Caco-2 (cell line): ENCODE results near the gene ATP8A1. TPM values are rescaled to one million over a fixed set of nuclear protein-coding genes. Genes with fewer than 3 reads are reported as not detected.
A peak's percentile ranks its signal among the peaks of the same experiment; 100 is the strongest.

ENCODE experiments used
- BruUV-seq: library from RNA; stranded (reverse); fragments of 400-500 nt; replicated peaks from 2 replicates; lab custom pipeline; 2021; lab: Mats Ljungman, UMichigan
- CTCF ChIA-PET: fragments of 300-600 bp; sonication (Branson Sonifier 250); formaldehyde crosslinking; loops from one replicate; lab custom pipeline; 2022; ENCODE audit warnings: antibody characterized with exemption; lab: Charles Lee
- POLR2A ChIA-PET: fragments of 300-600 bp; sonication (Branson Sonifier 250); formaldehyde crosslinking; loops from one replicate; lab custom pipeline; 2022; ENCODE audit warnings: antibody characterized with exemption; lab: Charles Lee
- DNase-seq, 2 experiments: peaks; one replicate each; pipeline versions ENCODE4 v3.0.0 to v3.0.0-alpha.2; 2020 to 2022
- H3K27me3 ChIP-seq: replicated peaks from 2 replicates; pipeline ENCODE4 v1.6.0; 2011; ENCODE audit warnings: low read length; ENCODE audit not compliant: control insufficient read depth, insufficient read depth
- H3K36me3 ChIP-seq: 2 replicates; pipeline ENCODE4 v1.5.1; 2011; ENCODE audit warnings: low read length; ENCODE audit not compliant: control insufficient read depth, insufficient read depth
- H3K4me1 ChIP-seq: fragments of 250-450 bp; sonication (Bioruptor Pico); 2 replicates; pipeline ENCODE4 v1.5.1; 2020; ENCODE audit warnings: mild to moderate bottlenecking
- H3K4me3 ChIP-seq: 2 replicates; pipeline ENCODE4 v1.5.1; 2011; ENCODE audit warnings: low read depth, mild to moderate bottlenecking, control low read depth, low read length
- H3K9me3 ChIP-seq: fragments of 250-450 bp; sonication (Bioruptor Pico); 2 replicates; pipeline ENCODE4 v1.5.1; 2020; ENCODE audit warnings: mild to moderate bottlenecking, moderate library complexity
- H3K27ac Mint-ChIP-seq: one replicate; pipeline ENCODE4 v1.8.0; 2022; ENCODE audit warnings: mixed read lengths; ENCODE audit not compliant: unreplicated experiment
- H3K27me3 Mint-ChIP-seq: one replicate; pipeline ENCODE4 v1.8.0; 2022; ENCODE audit warnings: mixed read lengths; ENCODE audit not compliant: insufficient read depth, unreplicated experiment
- H3K36me3 Mint-ChIP-seq: one replicate; pipeline ENCODE4 v1.8.0; 2022; ENCODE audit warnings: mild to moderate bottlenecking, mixed read lengths; ENCODE audit not compliant: insufficient read depth, unreplicated experiment
- H3K4me1 Mint-ChIP-seq: one replicate; pipeline ENCODE4 v1.8.0; 2022; ENCODE audit warnings: low read depth, mixed read lengths; ENCODE audit not compliant: unreplicated experiment
- H3K4me3 Mint-ChIP-seq: one replicate; pipeline ENCODE4 v1.8.0; 2022; ENCODE audit warnings: mild to moderate bottlenecking, moderate library complexity, mixed read lengths; ENCODE audit not compliant: unreplicated experiment
- H3K9me3 Mint-ChIP-seq: one replicate; pipeline ENCODE4 v1.8.0; 2022; ENCODE audit warnings: mixed read lengths; ENCODE audit not compliant: unreplicated experiment
- CTCF ChIP-seq, 2 experiments: fragments of 200-600 bp in 1 of 2; IDR thresholded peaks; 1 replicate in 1 of 2; 2 replicates in 1 of 2; pipeline versions ENCODE4 v1.5.1 to v1.8.0; 2011 to 2022; ENCODE audit warnings: antibody characterized with exemption in 1 of 2, control low read depth in 1 of 2, inconsistent platforms in 1 of 2, low read depth in 1 of 2, low read length in 1 of 2, mild to moderate bottlenecking in 1 of 2, moderate library complexity in 1 of 2; ENCODE audit not compliant: insufficient read depth in 1 of 2, severe bottlenecking in 1 of 2, unreplicated experiment in 1 of 2
- intact Hi-C: fragments of 100-400 bp; cut with micrococcal nuclease; formaldehyde crosslinking; loops from one replicate; pipeline ENCODE4 v1.10.0; 2022; ENCODE audit not compliant: unreplicated experiment
- total RNA-seq: library from RNA; stranded (reverse); gene quantifications from 2 replicates; pipeline ENCODE4 v1.2.3, GENCODE V29; 2022

Gene ATP8A1
- total RNA-seq, 1 experiment from 2014 or later, result 9.3 TPM

- Mint-ChIP-seq H3K36me3 (no peaks in the 10 kb centered on the region), H3K27ac (no peak overlapping the region), H3K4me3 (no peak overlapping the region), H3K27me3 (no peaks in the 10 kb centered on the region), H3K4me1 (peaks cover 21% of the 10 kb centered on the region), H3K9me3 (no peaks in the 10 kb centered on the region)
- no TSS peak for BruUV-seq
- H3K4me1 ChIP-seq, result peaks cover 36% of the 10 kb centered on the region
- CTCF ChIA-PET, result no interaction called here
- intact Hi-C loops, result no loop called here
- H3K4me3 ChIP-seq, result no peak overlapping the region
- no peaks in the 10 kb centered on the region for H3K27me3 ChIP-seq
- POLR2A ChIA-PET, result no interaction called here
- no peak for DNase-seq
- H3K36me3 ChIP-seq, result no peaks in the 10 kb centered on the region
- no peaks in the 10 kb centered on the region for H3K9me3 ChIP-seq
- TF ChIP-seq CTCF (IDR thresholded peaks at IDR 0.05; ENCODE audit: insufficient read depth in 1 of 2, low read depth in 1 of 2, low read length in 1 of 2, severe bottlenecking in 1 of 2, unreplicated experiment in 1 of 2), result no peak
Measured at GRCh38 chr4:42644897-42645296, 12.0 kb downstream of the ATP8A1 start.

- Mint-ChIP-seq H3K27ac (no peak overlapping the region), H3K36me3 (no peaks in the 10 kb centered on the region), H3K27me3 (no peaks in the 10 kb centered on the region), H3K4me3 (no peak overlapping the region), H3K9me3 (no peaks in the 10 kb centered on the region), H3K4me1 (peaks cover 21% of the 10 kb centered on the region)
- TF ChIP-seq CTCF (IDR thresholded peaks at IDR 0.05; ENCODE audit: insufficient read depth in 1 of 2, low read depth in 1 of 2, low read length in 1 of 2, severe bottlenecking in 1 of 2, unreplicated experiment in 1 of 2), result no peak
- Histone ChIP-seq H3K4me3 (no peak overlapping the region), H3K4me1 (peaks cover 38% of the 10 kb centered on the region), H3K27me3 (no peaks in the 10 kb centered on the region), H3K9me3 (no peaks in the 10 kb centered on the region), H3K36me3 (no peaks in the 10 kb centered on the region)
- ChIA-PET POLR2A (no interaction called here), CTCF (no interaction called here)
- intact Hi-C loops, result no loop called here
- no peak for DNase-seq
- BruUV-seq, result no TSS peak
Measured at GRCh38 chr4:42643685-42644084, 13.2 kb downstream of the ATP8A1 start.

GRCh38 chr4:42642845-42643615 is 13.9 kb downstream of the ATP8A1 start:
- H3K27ac Mint-ChIP-seq, result peak overlapping the region; percentile 94
- H3K4me3 ChIP-seq, result no peak overlapping the region
- no peaks in the 10 kb centered on the region for H3K36me3 Mint-ChIP-seq
- intact Hi-C loops, result no loop called here
- no peaks in the 10 kb centered on the region for H3K9me3 Mint-ChIP-seq
- H3K4me1 Mint-ChIP-seq, result peaks cover 21% of the 10 kb centered on the region
- BruUV-seq, result no TSS peak
- H3K27me3 ChIP-seq, result no peaks in the 10 kb centered on the region
- ChIA-PET POLR2A (interaction anchor here (0.7 kb wide), 1 partner anchor 14 kb away, joined by 3 read pairs; no protein-coding TSS in a partner anchor), CTCF (no interaction called here)
- H3K4me3 Mint-ChIP-seq, result no peak overlapping the region
- no peaks in the 10 kb centered on the region for H3K36me3 ChIP-seq
- H3K4me1 ChIP-seq, result peaks cover 38% of the 10 kb centered on the region
- no peak for DNase-seq
- no peaks in the 10 kb centered on the region for H3K9me3 ChIP-seq
- no peak for TF ChIP-seq CTCF (IDR thresholded peaks at IDR 0.05; ENCODE audit: insufficient read depth in 1 of 2, low read depth in 1 of 2, low read length in 1 of 2, severe bottlenecking in 1 of 2, unreplicated experiment in 1 of 2)
- no peaks in the 10 kb centered on the region for H3K27me3 Mint-ChIP-seq
